NCI-H2196 treated with DMSO at 0.1 percent for 48 hours (cell line): ENCODE data around the gene DNAH2.

Source experiments
- DNase-seq: peaks from one replicate; lab custom pipeline; 2025; ENCODE audit not compliant: unreplicated experiment; lab: John Stamatoyannopoulos, UW

Gene DNAH2

DNA sequence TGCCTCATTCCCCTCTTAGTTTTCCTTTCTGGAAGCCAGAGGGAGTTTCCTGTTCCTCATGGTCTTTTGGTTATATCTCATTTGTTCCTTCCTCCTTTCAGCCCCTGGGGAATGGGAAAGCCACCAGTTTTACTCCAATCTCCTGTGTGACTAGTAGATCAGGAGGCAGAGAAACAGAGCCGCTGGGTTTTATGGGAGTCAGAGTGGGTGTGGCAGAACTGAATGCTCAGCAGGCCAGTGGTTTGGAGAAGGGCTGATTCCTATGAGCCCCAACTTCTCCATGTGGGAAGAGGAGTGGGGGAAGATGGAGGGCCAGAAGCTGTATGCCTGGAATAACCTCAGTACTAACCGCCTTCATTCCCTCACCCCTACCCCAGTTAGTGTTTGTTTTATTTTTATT, 4.1 kb downstream of the DNAH2 start:
- no peak for DNase-seq

- DNase-seq, result no peak
Observed at GRCh38 chr17:7727886-7728285, 10.3 kb downstream of the DNAH2 start.

DNA sequence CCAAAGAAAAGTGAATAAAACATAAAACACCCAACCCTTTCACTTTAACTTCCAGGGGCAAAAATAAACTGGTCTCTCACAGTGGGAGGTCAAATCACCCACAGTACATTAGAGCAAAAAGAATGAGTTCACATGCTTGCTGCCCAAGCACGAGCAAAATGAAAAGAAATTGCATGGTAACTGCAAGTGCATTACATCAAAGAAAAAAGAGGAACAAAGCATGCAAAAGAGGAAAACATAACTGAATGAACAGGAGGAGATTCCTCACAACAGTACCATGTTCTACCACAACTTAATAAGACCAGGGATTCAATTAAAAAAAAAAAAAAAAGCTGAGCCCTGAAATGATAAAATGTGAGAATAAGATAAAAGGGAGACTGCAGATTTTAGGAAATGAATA, 12.3 kb downstream of the DNAH2 start:
- DNase-seq, result no peak

- DNase-seq, result no peak
Observed at GRCh38 chr17:7732981-7733539, 15.5 kb downstream of the DNAH2 start.

DNA sequence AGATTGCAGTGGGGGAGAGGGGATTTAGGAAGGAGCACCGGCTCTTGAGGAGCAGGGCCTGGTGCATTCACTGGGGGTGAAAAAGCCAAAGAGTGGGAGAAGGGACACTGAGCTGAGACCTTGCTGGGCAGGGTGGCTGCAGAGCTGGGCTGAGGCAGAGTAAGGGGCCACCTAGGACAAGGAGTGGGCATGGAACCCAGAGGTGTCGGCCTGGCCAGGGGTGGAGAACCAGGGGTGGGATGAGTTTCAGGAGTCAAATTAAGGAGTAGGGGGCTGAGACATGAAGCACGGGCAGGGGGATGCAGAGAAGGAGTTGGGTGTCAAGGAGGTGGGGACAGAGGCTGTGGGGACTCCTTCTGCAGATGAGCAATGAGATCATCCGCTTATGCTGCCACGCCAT, 20.1 kb downstream of the DNAH2 start:
- no peak for DNase-seq

DNA sequence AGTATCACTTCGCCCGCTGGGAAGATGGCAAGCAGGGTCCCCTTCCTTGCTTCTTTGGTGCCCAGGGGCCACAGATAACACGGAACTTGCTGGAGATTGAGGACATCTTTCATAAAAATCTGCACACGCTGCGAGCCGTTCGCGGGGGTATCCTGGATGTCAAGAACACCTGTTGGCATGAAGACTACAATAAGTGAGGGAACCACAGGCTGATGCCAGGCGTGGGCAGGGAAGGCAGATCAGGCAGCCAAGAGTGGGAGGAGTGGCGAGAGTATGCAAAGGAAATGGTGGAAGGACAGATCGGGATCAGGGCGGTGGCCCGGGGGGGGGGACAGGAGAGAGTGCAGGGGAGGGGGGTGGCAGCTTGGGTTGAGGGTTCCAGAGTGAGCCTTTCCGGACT, 22.2 kb downstream of the DNAH2 start:
- no peak for DNase-seq

- no peak for DNase-seq
Observed at GRCh38 chr17:7740481-7741001, 23.0 kb downstream of the DNAH2 start.

DNA sequence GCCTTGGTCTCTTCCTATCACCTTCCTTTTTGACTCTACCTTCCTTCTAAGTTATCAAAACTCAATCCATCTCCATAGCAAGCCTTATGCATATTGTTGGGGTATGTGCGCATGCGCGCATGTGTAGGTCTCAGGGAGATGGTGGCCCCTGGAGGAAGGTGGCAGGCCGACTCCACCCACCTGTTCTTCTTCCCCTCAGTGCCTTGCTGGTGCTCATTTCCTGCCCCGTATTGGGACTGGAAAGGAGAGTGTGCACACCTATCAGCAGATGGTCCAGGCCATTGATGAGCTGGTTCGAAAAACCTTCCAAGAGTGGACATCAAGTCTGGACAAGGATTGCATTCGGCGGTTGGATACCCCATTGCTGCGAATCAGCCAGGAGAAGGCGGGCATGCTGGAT, 25.2 kb downstream of the DNAH2 start:
- no peak for DNase-seq

- DNase-seq, result no peak
Observed at GRCh38 chr17:7744416-7744815, 26.9 kb downstream of the DNAH2 start.

DNA sequence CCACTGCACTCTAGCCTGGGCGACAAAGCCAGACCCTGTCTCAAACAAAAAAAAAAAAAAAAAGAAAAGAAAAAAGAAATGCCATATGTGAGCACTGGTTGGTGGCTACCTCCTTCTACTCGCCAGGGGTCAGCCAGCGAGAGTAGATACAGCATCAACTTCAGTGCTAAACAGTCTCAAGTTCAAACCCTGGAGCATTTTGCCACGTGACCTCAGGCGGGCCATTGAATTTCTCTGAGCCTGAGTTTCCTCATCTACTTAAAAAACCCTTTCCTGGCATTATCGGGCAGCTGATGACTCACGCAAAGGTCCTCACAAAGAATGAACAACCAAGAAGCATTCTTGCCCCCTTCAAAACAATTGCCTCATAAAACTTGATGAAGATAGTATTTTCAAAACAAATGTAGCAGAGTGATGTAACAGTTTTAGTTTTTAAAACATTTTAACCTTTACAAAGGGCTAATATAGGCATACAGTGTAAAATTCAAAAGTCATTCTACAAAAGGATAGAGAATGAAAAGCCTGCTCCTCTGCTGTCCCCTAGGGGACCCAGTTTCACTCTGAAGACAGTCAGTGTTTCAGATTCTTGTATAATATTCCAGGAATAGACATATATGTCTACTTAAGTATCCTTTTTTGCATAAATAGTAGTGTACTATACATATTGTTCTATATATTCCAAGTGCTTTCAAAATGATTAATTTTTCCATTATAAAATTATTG, 28.4 kb downstream of the DNAH2 start:
- no peak for DNase-seq

DNA sequence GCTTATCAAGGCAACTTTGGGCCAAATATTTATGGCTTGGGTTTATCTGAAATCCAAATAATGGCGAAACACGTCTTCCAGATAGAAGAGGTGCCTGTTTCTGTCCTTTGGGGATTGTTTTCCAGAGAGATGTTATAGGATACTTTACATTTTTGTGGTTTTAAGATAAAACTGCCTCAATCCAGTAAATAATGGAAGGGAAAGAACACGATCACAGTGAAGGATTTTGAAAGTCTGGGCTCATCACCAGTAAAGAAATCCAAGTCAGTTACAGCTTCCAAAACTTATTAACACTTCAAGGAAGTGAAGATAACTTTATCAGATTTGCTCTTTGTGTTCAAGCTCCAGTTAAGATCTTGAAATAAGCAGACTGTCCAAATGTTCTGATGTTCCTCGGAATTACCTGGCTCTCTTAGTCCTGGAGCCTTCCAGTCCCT, 30.1 kb downstream of the DNAH2 start:
- no peak for DNase-seq

GRCh38 chr17:7748076-7748775, 30.7 kb downstream of the DNAH2 start:
- no peak for DNase-seq

GRCh38 chr17:7750321-7750821, 32.8 kb downstream of the DNAH2 start:
- no peak for DNase-seq

DNA sequence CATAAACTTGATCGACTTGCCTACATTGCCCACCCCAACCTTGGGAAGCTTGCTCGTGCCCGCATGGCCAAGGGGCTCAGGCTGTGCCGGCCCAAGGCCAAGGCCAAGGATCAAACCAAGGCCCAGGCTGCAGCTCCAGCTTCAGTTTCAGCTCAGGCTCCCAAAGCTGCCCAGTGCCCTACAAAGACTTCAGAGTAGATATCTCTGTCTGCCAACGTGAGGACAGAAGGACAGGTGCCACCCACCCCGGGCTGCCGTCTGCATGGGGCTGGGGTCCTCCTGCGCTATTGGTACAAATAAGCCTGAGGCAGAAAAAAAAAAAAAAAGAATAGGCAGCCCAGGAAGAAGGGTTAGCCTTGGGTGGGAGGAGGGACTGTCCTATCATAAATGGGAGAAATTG, 37.1 kb downstream of the DNAH2 start:
- no peak for DNase-seq

GRCh38 chr17:7755095-7755890, 37.7 kb downstream of the DNAH2 start:
- DNase-seq, result no peak

DNA sequence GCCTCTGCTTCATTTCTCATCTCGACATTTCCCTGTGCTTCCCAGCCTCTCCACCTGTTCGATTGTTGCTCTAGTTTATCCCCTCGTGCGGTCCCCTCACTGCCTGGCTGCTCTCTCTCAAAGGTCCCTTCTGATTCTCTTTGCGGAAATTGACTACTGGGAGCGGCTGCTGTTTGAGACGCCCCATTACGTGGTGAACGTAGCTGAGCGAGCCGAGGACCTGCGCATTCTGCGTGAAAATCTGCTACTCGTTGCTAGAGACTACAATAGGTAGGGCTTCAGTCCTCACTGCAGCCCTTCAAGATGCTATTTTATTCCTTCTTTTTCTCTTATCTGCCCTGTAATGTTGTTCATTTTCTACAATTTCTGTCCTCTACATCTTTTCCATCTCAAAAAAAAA, 39.4 kb downstream of the DNAH2 start:
- no peak for DNase-seq

DNA sequence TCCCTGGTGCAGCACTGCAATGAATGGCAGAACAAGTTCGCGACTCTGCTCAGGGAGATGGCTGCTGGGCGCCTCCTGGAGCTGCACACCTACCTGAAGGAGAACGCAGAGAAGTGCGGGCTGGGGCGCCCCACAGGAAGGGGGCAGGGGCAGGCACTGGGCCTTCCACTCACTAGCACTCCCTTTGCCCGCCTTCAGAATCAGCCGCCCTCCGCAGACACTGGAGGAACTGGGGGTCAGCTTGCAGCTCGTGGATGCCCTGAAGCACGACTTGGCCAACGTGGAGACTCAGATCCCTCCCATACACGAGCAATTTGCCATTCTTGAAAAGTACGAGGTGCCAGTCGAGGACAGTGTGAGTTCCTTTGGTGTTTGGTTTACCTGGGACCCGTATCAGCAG, 46.4 kb downstream of the DNAH2 start:
- DNase-seq, result no peak

DNA sequence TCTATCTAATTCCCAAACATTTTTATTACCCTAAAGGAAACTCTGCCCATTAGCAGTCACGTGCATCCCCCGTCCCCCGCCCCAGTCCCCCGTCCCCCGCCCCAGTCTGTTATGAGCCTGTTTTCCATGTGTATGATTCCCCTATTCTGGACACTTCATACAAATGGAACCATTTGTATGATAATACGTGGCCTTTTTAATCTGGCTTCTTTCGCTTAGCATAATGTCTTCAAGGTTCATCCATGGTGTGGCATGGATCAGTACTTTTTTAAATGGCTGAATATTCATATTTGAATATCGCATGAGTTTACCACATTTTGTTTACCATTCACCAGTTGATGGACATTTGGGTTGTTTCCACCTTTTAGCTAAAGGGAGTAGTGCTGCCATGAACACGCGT, 49.5 kb downstream of the DNAH2 start:
- no peak for DNase-seq

GRCh38 chr17:7767405-7768021, 50.0 kb downstream of the DNAH2 start:
- DNase-seq, result no peak

DNA sequence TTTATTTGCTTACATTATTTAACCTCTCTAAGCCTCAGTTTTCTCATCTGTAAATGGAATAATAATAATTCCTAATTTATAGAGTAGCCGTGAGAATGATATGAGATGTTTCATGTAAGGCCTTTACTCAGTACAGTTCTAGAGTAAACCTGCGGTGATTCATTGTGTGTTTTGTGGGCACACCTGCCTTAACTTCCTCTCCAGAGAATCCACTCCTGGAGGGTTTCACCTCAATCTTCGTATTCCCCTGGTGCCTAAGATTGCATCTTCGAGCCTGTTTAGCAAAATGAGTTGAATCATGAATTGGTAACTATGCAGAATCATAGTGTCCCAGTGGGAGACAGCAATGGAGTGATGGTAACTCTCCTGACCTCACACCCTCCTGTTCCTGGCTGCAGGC, 52.3 kb downstream of the DNAH2 start:
- no peak for DNase-seq

GRCh38 chr17:7774055-7774521, 56.5 kb downstream of the DNAH2 start:
- DNase-seq, result no peak
